Measurements from ENCODE around the gene ZMYM2.

DNA sequence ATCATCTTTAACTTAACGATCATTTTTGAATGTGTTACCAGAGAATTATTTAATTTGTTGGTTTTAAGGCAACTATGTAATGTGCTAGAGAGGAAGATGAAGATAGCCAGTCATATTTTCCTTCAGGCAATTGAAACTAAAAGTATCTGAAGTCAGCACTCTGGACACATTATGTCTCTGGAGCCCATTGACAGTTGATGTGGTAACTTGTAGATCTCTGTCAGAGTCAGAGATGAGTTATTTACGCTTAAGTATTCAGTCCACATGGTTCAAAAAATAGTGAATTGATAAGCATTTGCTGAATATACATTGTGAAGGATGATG is 2.1 kb downstream of the ZMYM2 start:
- TF ChIP-seq, protein P1, sequence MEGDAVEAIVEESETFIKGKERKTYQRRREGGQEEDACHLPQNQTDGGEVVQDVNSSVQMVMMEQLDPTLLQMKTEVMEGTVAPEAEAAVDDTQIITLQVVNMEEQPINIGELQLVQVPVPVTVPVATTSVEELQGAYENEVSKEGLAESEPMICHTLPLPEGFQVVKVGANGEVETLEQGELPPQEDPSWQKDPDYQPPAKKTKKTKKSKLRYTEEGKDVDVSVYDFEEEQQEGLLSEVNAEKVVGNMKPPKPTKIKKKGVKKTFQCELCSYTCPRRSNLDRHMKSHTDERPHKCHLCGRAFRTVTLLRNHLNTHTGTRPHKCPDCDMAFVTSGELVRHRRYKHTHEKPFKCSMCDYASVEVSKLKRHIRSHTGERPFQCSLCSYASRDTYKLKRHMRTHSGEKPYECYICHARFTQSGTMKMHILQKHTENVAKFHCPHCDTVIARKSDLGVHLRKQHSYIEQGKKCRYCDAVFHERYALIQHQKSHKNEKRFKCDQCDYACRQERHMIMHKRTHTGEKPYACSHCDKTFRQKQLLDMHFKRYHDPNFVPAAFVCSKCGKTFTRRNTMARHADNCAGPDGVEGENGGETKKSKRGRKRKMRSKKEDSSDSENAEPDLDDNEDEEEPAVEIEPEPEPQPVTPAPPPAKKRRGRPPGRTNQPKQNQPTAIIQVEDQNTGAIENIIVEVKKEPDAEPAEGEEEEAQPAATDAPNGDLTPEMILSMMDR (IDR thresholded peaks at IDR 0.05; ENCODE audit: low read length): no peak
- TF ChIP-seq EZH2phosphoT487 (IDR thresholded peaks at IDR 0.05; ENCODE audit: low read length) (no peak), EZH2 (optimal IDR thresholded peaks at IDR 0.05; ENCODE audit: low read depth, low read length) (no peak)
